Testis (tissue), 3 donors: Measurements from ENCODE around the gene MTLN. TPM values are rescaled to one million over a fixed set of nuclear protein-coding genes. Genes with fewer than 3 reads are reported as not detected.
"Not testable (repeated sequence)": the region's sequence is repeated elsewhere in the genome, so short reads cannot be mapped to it uniquely, and the experiment has no call there.

ENCODE experiments used
- DNase-seq: peaks from one replicate; pipeline ENCODE4 v3.0.0-alpha.2; 2019
- H3K27ac ChIP-seq, 2 donors: fragments of 200-600 bp; sonication (generic); one replicate each; pipeline ENCODE4 v1.5.1; 2019
- H3K27me3 ChIP-seq: fragments of 200-600 bp; sonication (generic); one replicate; pipeline ENCODE4 v1.5.1; 2019
- H3K36me3 ChIP-seq: fragments of 200-600 bp; sonication (generic); one replicate; pipeline ENCODE4 v1.5.1; 2017; ENCODE audit warnings: low read depth; ENCODE audit errors: missing control alignments
- H3K4me1 ChIP-seq: fragments of 200-600 bp; sonication (generic); one replicate; pipeline ENCODE4 v1.5.1; 2019
- H3K4me3 ChIP-seq, 2 donors: fragments of 200-600 bp; sonication (generic); one replicate each; pipeline ENCODE4 v1.5.1; 2017 to 2019
- H3K9me3 ChIP-seq: fragments of 200-600 bp; sonication (generic); one replicate; pipeline ENCODE4 v1.5.1; 2017
- CTCF ChIP-seq, 3 experiments: fragments of 450-650 bp in 2 of 3; fragments of 200-600 bp in 1 of 3; sonication (generic) in 1 of 3; IDR thresholded peaks; one replicate each; pipeline ENCODE4 v1.5.1; 2016 to 2019; ENCODE audit warnings: antibody characterized with exemption in 3 of 3, mild to moderate bottlenecking in 2 of 3, moderate library complexity in 1 of 3
- POLR2A ChIP-seq: fragments of 450-650 bp; IDR thresholded peaks from one replicate; pipeline ENCODE4 v1.6.1; 2017; ENCODE audit warnings: antibody characterized with exemption, mild to moderate bottlenecking, moderate library complexity
- WGBS, 2 donors: methylation state at CpG; one replicate each; pipeline ENCODE4 v1.1.5; 2018; 5-methylcytosine and 5-hydroxymethylcytosine counted together
- intact Hi-C: fragments of 100-400 bp; cut with DNase I; formaldehyde crosslinking; loops from one replicate; pipeline ENCODE4 v1.15.1; 2023; ENCODE audit warnings: low total_unique reads
- polyA plus RNA-seq: library from polyadenylated mRNA; stranded (reverse); fragments of 350-450 nt; fragmentation: Illumina TruSeq; extraction: RNeasy Lipid Tissue Mini Kit (QIAGEN cat#74804); gene quantifications from one replicate; pipeline ENCODE4 v1.2.3, GENCODE V29; 2014; ENCODE audit warnings: low read depth, low replicate concordance; ENCODE audit not compliant: insufficient read depth
- total RNA-seq, 2 donors: library from RNA; depleted of rRNA; stranded (reverse); fragments of >200 nt; gene quantifications; one replicate each; pipeline ENCODE4 v1.2.3, GENCODE V29; 2016

MTLN gene
- total and polyA plus RNA-seq, 3 donors from 2014 or later, result 44.4 to 70.3 (median 67.7) TPM

GRCh38 chr2:110215566-110216158, 3.3 kb upstream of the MTLN start:
- no peak for TF ChIP-seq POLR2A
- TF ChIP-seq CTCF (IDR thresholded peaks at IDR 0.05), result no peak
- H3K36me3 ChIP-seq, result no peaks in the 10 kb centered on the region
- no peaks in the 10 kb centered on the region for H3K4me1 ChIP-seq
- no peaks in the 10 kb centered on the region for H3K27me3 ChIP-seq
- no peaks in the 10 kb centered on the region for H3K9me3 ChIP-seq
- no peak overlapping the region for H3K4me3 ChIP-seq
- intact Hi-C loops, result no loop called here
- WGBS, 2 donors, result 85 to 88% methylated on average over 4 of the region's 4 CpGs
- H3K27ac ChIP-seq, result no peak overlapping the region
- no peak for DNase-seq

- TF ChIP-seq POLR2A (no peak), CTCF (IDR thresholded peaks at IDR 0.05) (no peak)
- H3K4me1 ChIP-seq, result no peaks in the 10 kb centered on the region
- no peak overlapping the region for H3K4me3 ChIP-seq
- no peaks in the 10 kb centered on the region for H3K36me3 ChIP-seq
- no peaks in the 10 kb centered on the region for H3K9me3 ChIP-seq
- H3K27ac ChIP-seq, result no peak overlapping the region
- 68 to 78% methylated on average over 2 of the region's 2 CpGs for WGBS, 2 donors
- H3K27me3 ChIP-seq, result no peaks in the 10 kb centered on the region
- DNase-seq, result no peak
- intact Hi-C loops, result no loop called here
Observed at GRCh38 chr2:110215091-110215490, 2.7 kb upstream of the MTLN start.

DNA sequence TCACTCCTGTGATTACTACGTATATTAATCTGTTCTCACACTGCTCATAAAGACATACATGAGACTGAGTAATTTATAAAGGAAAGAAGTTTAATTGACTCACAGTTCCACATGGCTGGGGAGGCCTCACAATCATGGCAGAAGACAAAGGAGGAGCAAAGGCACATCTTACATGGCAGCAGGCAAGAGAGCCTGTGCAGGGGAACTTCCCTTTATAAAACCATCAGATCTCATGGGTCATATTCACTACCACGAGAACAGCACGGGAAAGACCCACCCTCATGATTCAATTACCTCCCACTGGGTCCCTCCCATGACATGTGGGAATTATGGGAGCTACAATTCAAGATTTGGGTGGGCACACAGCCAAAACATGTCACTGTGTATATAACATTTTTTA, 1.2 kb upstream of the MTLN start:
- H3K4me1 ChIP-seq, H3K9me3 ChIP-seq, intact Hi-C loops, H3K27me3 ChIP-seq, H3K27ac ChIP-seq, H3K36me3 ChIP-seq, DNase-seq, H3K4me3 ChIP-seq: not testable (repeated sequence)
- 61 to 82% methylated on average over 3 of the region's 3 CpGs for WGBS, 2 donors

GRCh38 chr2:110205660-110206455, 6.5 kb downstream of the MTLN start:
- no peak for TF ChIP-seq CTCF (IDR thresholded peaks at IDR 0.05)
- TF ChIP-seq POLR2A, result no peak
- Histone ChIP-seq H3K4me3 (no peak overlapping the region), H3K27me3 (no peaks in the 10 kb centered on the region), H3K36me3 (no peaks in the 10 kb centered on the region), H3K9me3 (no peaks in the 10 kb centered on the region), H3K27ac (no peak overlapping the region), H3K4me1 (peaks cover 4% of the 10 kb centered on the region)
- no peak for DNase-seq
- intact Hi-C loops, result no loop called here
- 49 to 65% methylated on average over 3 of the region's 3 CpGs for WGBS, 2 donors

- no peaks in the 10 kb centered on the region for H3K36me3 ChIP-seq
- H3K27me3 ChIP-seq, result no peaks in the 10 kb centered on the region
- H3K4me3 ChIP-seq, result peak within 1 kb of the TSS; percentile 73 to 75
- WGBS, 2 donors, result 1% methylated on average over 40 to 43 of the region's 43 CpGs
- H3K27ac ChIP-seq, result no peak within 1 kb of the TSS
- TF ChIP-seq CTCF (IDR thresholded peaks at IDR 0.05) (no peak), POLR2A (no peak)
- peak; percentile 92 for DNase-seq
- intact Hi-C loops, result no loop called here
- no peaks in the 10 kb centered on the region for H3K9me3 ChIP-seq
- H3K4me1 ChIP-seq, result peaks cover 4% of the 10 kb centered on the region
Observed at GRCh38 chr2:110204408-110205385, 7.7 kb downstream of the MTLN start, which contains the start of gene NPHP1. NPHP1 (minus strand) TSS chr2:110205013; CDS start chr2:110204968, 45 bp downstream.
